HepG2 (cell line): ENCODE measurements around the gene SNAI3. TPM values are rescaled to one million over a fixed set of nuclear protein-coding genes. Genes with fewer than 3 reads are reported as not detected.
A peak's percentile ranks its signal among the peaks of the same experiment; 100 is the strongest.

Experiments used
- HMGXB3 ChIP-seq: sonication (generic); formaldehyde crosslinking; IDR thresholded peaks from 2 replicates; pipeline ENCODE4 v1.4.0; 2020; ENCODE audit warnings: missing genetic modification reagents, borderline replicate concordance
- KDM3A ChIP-seq: IDR thresholded peaks from 2 replicates; pipeline ENCODE4 v1.6.1; 2018; ENCODE audit warnings: low read depth, missing compliant biosample characterization
- LBX2 ChIP-seq: sonication (generic); formaldehyde crosslinking; IDR thresholded peaks from 2 replicates; pipeline ENCODE4 v1.5.0; 2020; ENCODE audit warnings: missing genetic modification reagents, mild to moderate bottlenecking, borderline replicate concordance
- LCORL ChIP-seq, 2 experiments: fragments of 450-650 bp in 1 of 2; sonication (generic) in 1 of 2; formaldehyde crosslinking in 1 of 2; IDR thresholded peaks; 2 replicates each; pipeline versions ENCODE4 v1.5.0 to v1.6.1; 2017 to 2020; ENCODE audit warnings: antibody characterized with exemption in 1 of 2, missing genetic modification reagents in 1 of 2
- PHF20 ChIP-seq: sonication (generic); formaldehyde crosslinking; IDR thresholded peaks from 2 replicates; pipeline ENCODE4 v1.5.0; 2020; ENCODE audit warnings: mild to moderate bottlenecking, missing genetic modification reagents
- TCF7L2 ChIP-seq: IDR thresholded peaks from 2 replicates; pipeline ENCODE4 v1.6.1; 2011; ENCODE audit warnings: mild to moderate bottlenecking, low read depth, low read length, moderate library complexity
- TMF1 ChIP-seq: sonication (generic); formaldehyde crosslinking; IDR thresholded peaks from 2 replicates; pipeline ENCODE4 v1.8.1; 2022; ENCODE audit warnings: low read depth, missing genetic modification reagents
- TOE1 ChIP-seq: sonication (generic); formaldehyde crosslinking; IDR thresholded peaks from 2 replicates; pipeline ENCODE4 v1.4.0; 2020; ENCODE audit warnings: mild to moderate bottlenecking, missing genetic modification reagents
- YY1 ChIP-seq: IDR thresholded peaks from 2 replicates; pipeline ENCODE4 v1.6.1; 2011; ENCODE audit warnings: low read length, low read depth, moderate library complexity, mild to moderate bottlenecking; ENCODE audit not compliant: insufficient read depth, insufficient replicate concordance
- ZBTB2 ChIP-seq: sonication (generic); formaldehyde crosslinking; IDR thresholded peaks from 2 replicates; pipeline ENCODE4 v1.8.0; 2022; ENCODE audit warnings: low read depth, missing genetic modification reagents
- ZBTB42 ChIP-seq: sonication (generic); formaldehyde crosslinking; IDR thresholded peaks from 2 replicates; pipeline ENCODE4 v1.5.0; 2020; ENCODE audit warnings: mild to moderate bottlenecking, missing genetic modification reagents
- ZNF224 ChIP-seq: sonication (generic); formaldehyde crosslinking; IDR thresholded peaks from 2 replicates; pipeline ENCODE4 v1.5.0; 2020; ENCODE audit warnings: mild to moderate bottlenecking, missing genetic modification reagents
- ZNF276 ChIP-seq: sonication (generic); formaldehyde crosslinking; IDR thresholded peaks from 2 replicates; pipeline ENCODE4 v1.4.0; 2020; ENCODE audit warnings: mild to moderate bottlenecking, low read depth, missing genetic modification reagents
- ZNF317 ChIP-seq: sonication (generic); formaldehyde crosslinking; IDR thresholded peaks from 2 replicates; pipeline ENCODE4 v1.5.0; 2020; ENCODE audit warnings: mild to moderate bottlenecking, missing genetic modification reagents
- ZNF382 ChIP-seq: sonication (generic); formaldehyde crosslinking; IDR thresholded peaks from 2 replicates; pipeline ENCODE4 v1.5.0; 2020; ENCODE audit warnings: missing genetic modification reagents, mild to moderate bottlenecking, borderline replicate concordance
- ZNF512B ChIP-seq: sonication (generic); formaldehyde crosslinking; IDR thresholded peaks from 2 replicates; pipeline ENCODE4 v1.5.1; 2020; ENCODE audit warnings: missing genetic modification reagents, mild to moderate bottlenecking, borderline replicate concordance
- ZNF790 ChIP-seq: sonication (generic); formaldehyde crosslinking; IDR thresholded peaks from 2 replicates; pipeline ENCODE4 v1.8.0; 2022; ENCODE audit warnings: missing genetic modification reagents, mild to moderate bottlenecking, borderline replicate concordance
- ZNF816 ChIP-seq: sonication (generic); formaldehyde crosslinking; IDR thresholded peaks from 2 replicates; pipeline ENCODE4 v1.8.0; 2022; ENCODE audit warnings: missing genetic modification reagents, mild to moderate bottlenecking, borderline replicate concordance
- polyA plus RNA-seq, 8 experiments: library from polyadenylated mRNA; depleted of rRNA in 3 of 8; stranded (reverse) in 7 of 8; unstranded in 1 of 8; fragments of >200 nt; fragmentation: Illumina TruSeq in 4 of 8; extraction: Trizol in 4 of 8; gene quantifications; 2 replicates each; pipeline versions ENCODE4 v1.2.1 to v1.2.3, GENCODE V29; 2011 to 2016; ENCODE audit warnings: low read depth in 4 of 8, missing spikeins in 1 of 8, mixed read lengths in 1 of 8; ENCODE audit not compliant: insufficient read depth in 1 of 8
- total RNA-seq, 5 experiments: library from RNA; depleted of rRNA; stranded (reverse); fragments of >200 nt; fragmentation: Illumina TruSeq; extraction: Trizol; gene quantifications; 2 replicates each; pipeline ENCODE4 v1.2.3, GENCODE V29; 2016; ENCODE audit warnings: low read depth in 1 of 5

The SNAI3 gene
- total and polyA plus RNA-seq, 2 of the 13 experiments (the other 11 are each of a cell fraction or from before 2014, with no cell fraction given), result 0.09 to 0.18 TPM

- peak; percentile 44 for TF ChIP-seq HMGXB3 (CRISPR knock-in tag)
- TF ChIP-seq ZNF816 (CRISPR knock-in tag), result no peak
- TF ChIP-seq YY1, result peak; percentile 43
- no peak; the same call in 1 of the 2 replicates for TF ChIP-seq ZNF224 (CRISPR knock-in tag)
- no peak for TF ChIP-seq TOE1 (CRISPR knock-in tag)
- 0 out of 2 replicates have a peak, but pooled peaks have one; percentile 41 for TF ChIP-seq KDM3A (CRISPR knock-in tag)
- 0 out of 2 replicates have a peak, but pooled peaks have one; percentile 64 for TF ChIP-seq LBX2 (CRISPR knock-in tag)
- TF ChIP-seq ZBTB42 (CRISPR knock-in tag), result peak; percentile 11; the same call in 1 of the 2 replicates
- no peak; the same call in 1 of the 2 replicates for TF ChIP-seq ZNF512B (CRISPR knock-in tag)
- no peak for TF ChIP-seq ZBTB2 (CRISPR knock-in tag)
- TF ChIP-seq ZNF382 (CRISPR knock-in tag), result no peak
- peak; percentile 94; the same call in 1 of the 2 replicates for TF ChIP-seq ZNF790 (CRISPR knock-in tag)
- no peak for TF ChIP-seq ZNF317 (CRISPR knock-in tag)
- TF ChIP-seq TMF1 (CRISPR knock-in tag), result no peak; the same call in 1 of the 2 replicates
- no peak for TF ChIP-seq ZNF276 (CRISPR knock-in tag)
- TF ChIP-seq LCORL (IDR thresholded peaks at IDR 0.05), result no peak
- TF ChIP-seq LCORL (CRISPR knock-in tag; IDR thresholded peaks at IDR 0.05), result no peak
- peak; percentile 49; the same call in 1 of the 2 replicates for TF ChIP-seq PHF20 (CRISPR knock-in tag)
- TF ChIP-seq TCF7L2, result no peak
These were observed 35.5 kb downstream of the SNAI3 start, which contains the start of gene CYBA (continued) for GRCh38 chr16:88650749-88651275.
